GM12878 (cell line): ENCODE measurements around the gene GNA14. TPM values are rescaled to one million over a fixed set of nuclear protein-coding genes. Genes with fewer than 3 reads are reported as not detected.

Source experiments
- ATAC-seq: fragments of 200-7000 bp; cut with Tn5 transposase; 3 replicates; pipeline ENCODE4 v1.9.1; 2020; ENCODE audit warnings: mild to moderate bottlenecking, moderate library complexity
- BruUV-seq: library from RNA; stranded (reverse); fragments of 400-500 nt; replicated peaks from 2 replicates; lab custom pipeline; 2021; lab: Mats Ljungman, UMichigan
- CTCF ChIA-PET: fragments of 300-600 bp; sonication (Branson Sonifier 250); formaldehyde crosslinking; extraction: SDS; loops from one replicate; lab custom pipeline; 2021; ENCODE audit warnings: inconsistent platforms; lab: Yijun Ruan, JAX
- POLR2A ChIA-PET: fragments of 350-600 bp; formaldehyde crosslinking; extraction: SDS; loops from one replicate; lab custom pipeline; 2021; ENCODE audit warnings: inconsistent platforms; lab: Charles Lee
- RAD21 ChIA-PET: fragments of 300-600 bp; sonication (Branson Sonifier 250); formaldehyde crosslinking; loops from one replicate; lab custom pipeline; 2023; ENCODE audit warnings: antibody characterized with exemption; ENCODE audit not compliant: unreplicated experiment; lab: Charles Lee
- SMC1A ChIA-PET: fragments of 300-600 bp; sonication (Branson Sonifier 250); formaldehyde crosslinking; loops from one replicate; lab custom pipeline; 2023; ENCODE audit not compliant: unreplicated experiment, uncharacterized antibody; lab: Charles Lee
- DNase-seq: peaks from one replicate; pipeline ENCODE4 v3.0.0-alpha.2; 2011; ENCODE audit warnings: low read depth, low spot score
- FAIRE-seq: peaks from 3 replicates; lab custom pipeline; 2011; peaks lifted over from hg19 to GRCh38; lab: Jason Lieb, UNC
- H2AFZ ChIP-seq: 2 replicates; pipeline ENCODE4 v1.6.0; 2011; ENCODE audit warnings: low read depth, low read length, control low read depth; ENCODE audit not compliant: control insufficient read depth
- H3K27ac ChIP-seq: 2 replicates; pipeline ENCODE4 v1.5.1; 2011; ENCODE audit warnings: control low read depth; ENCODE audit not compliant: control insufficient read depth, insufficient read depth
- H3K27me3 ChIP-seq, 2 experiments: replicated peaks in 1 of 2; 2 replicates each; pipeline versions ENCODE4 v1.6.0 to v1.6.1; 2011; ENCODE audit warnings: low read length in 1 of 2; ENCODE audit not compliant: control insufficient read depth in 2 of 2, insufficient read depth in 2 of 2
- H3K36me3 ChIP-seq, 2 experiments: 2 replicates each; pipeline ENCODE4 v1.5.1; 2011; ENCODE audit warnings: low read length in 1 of 2; ENCODE audit not compliant: control insufficient read depth in 2 of 2, insufficient read depth in 2 of 2
- H3K4me1 ChIP-seq: 2 replicates; pipeline ENCODE4 v1.6.1; 2011; ENCODE audit warnings: mild to moderate bottlenecking, low read length, moderate library complexity, mixed read lengths; ENCODE audit not compliant: control insufficient read depth, insufficient read depth
- H3K4me2 ChIP-seq: 2 replicates; pipeline ENCODE4 v1.6.0; 2011; ENCODE audit warnings: control low read depth; ENCODE audit not compliant: control insufficient read depth, insufficient read depth
- H3K4me3 ChIP-seq: fragments of 200-600 bp; sonication (generic); 2 replicates; pipeline ENCODE4 v1.5.1; 2016
- H3K79me2 ChIP-seq: 2 replicates; pipeline ENCODE4 v1.6.0; 2011; ENCODE audit warnings: low read length; ENCODE audit not compliant: control insufficient read depth, insufficient read depth
- H3K9ac ChIP-seq: 2 replicates; pipeline ENCODE4 v1.8.0; 2011; ENCODE audit warnings: low read length, control low read depth, mixed read lengths; ENCODE audit not compliant: control insufficient read depth, insufficient read depth
- H3K9me3 ChIP-seq: replicated peaks from 3 replicates; pipeline ENCODE4 v1.5.1; 2011; ENCODE audit warnings: mild to moderate bottlenecking, low read length; ENCODE audit not compliant: control insufficient read depth, insufficient read depth
- H4K20me1 ChIP-seq: 2 replicates; pipeline ENCODE4 v1.6.0; 2011; ENCODE audit not compliant: control insufficient read depth, insufficient read depth
- BCLAF1 ChIP-seq: fragments of 450-650 bp; IDR thresholded peaks from 2 replicates; pipeline ENCODE4 v1.6.1; 2017; ENCODE audit warnings: antibody characterized with exemption, mild to moderate bottlenecking, moderate library complexity
- CHD1 ChIP-seq: IDR thresholded peaks from 2 replicates; pipeline ENCODE4 v1.6.1; 2012; ENCODE audit warnings: low read depth, low read length, improper control_type of control experiment
- CREB1 ChIP-seq: IDR thresholded peaks from 2 replicates; pipeline ENCODE4 v1.6.1; 2012; ENCODE audit warnings: low read depth, mild to moderate bottlenecking, inconsistent platforms
- KAT2A ChIP-seq: conservative IDR thresholded peaks from 2 replicates; pipeline ENCODE4 v1.6.1; 2011; ENCODE audit warnings: low read depth, low read length; ENCODE audit not compliant: control insufficient read depth
- KDM1A ChIP-seq: fragments of 200-600 bp; sonication (generic); IDR thresholded peaks from 2 replicates; pipeline ENCODE4 v1.6.1; 2016; ENCODE audit warnings: borderline replicate concordance
- NFIC ChIP-seq: IDR thresholded peaks from 2 replicates; pipeline ENCODE4 v1.6.1; 2012; ENCODE audit warnings: low read depth, mild to moderate bottlenecking, inconsistent platforms, low read length, moderate library complexity
- POLR2A ChIP-seq: IDR thresholded peaks from 2 replicates; pipeline ENCODE4 v1.6.1; 2011; ENCODE audit warnings: low read depth, mild to moderate bottlenecking, low read length
- RELA ChIP-seq: fragments of 450-650 bp; IDR thresholded peaks from 2 replicates; pipeline ENCODE4 v1.8.0; 2014; ENCODE audit warnings: borderline replicate concordance; ENCODE audit not compliant: partially characterized antibody
- ZBTB11 ChIP-seq: fragments of 450-650 bp; formaldehyde crosslinking; IDR thresholded peaks from 2 replicates; pipeline ENCODE4 v1.5.0; 2022; ENCODE audit warnings: mild to moderate bottlenecking, missing genetic modification characterization
- ZBTB4 ChIP-seq: fragments of 450-650 bp; formaldehyde crosslinking; IDR thresholded peaks from 2 replicates; pipeline ENCODE4 v1.4.0; 2022; ENCODE audit warnings: mild to moderate bottlenecking, moderate library complexity
- WGBS: methylation state at CpG from one replicate; pipeline ENCODE4 v1.1.6; 2016; ENCODE audit warnings: low lambda C conversion rate; ENCODE audit not compliant: insufficient replicate concordance, insufficient coverage; ENCODE audit errors: missing lambda C conversion rate; 5-methylcytosine and 5-hydroxymethylcytosine counted together
- in situ Hi-C: fragments of 300-500 bp; cut with MboI; formaldehyde crosslinking; loops from 9 replicates; pipeline ENCODE4 v1.14.3; 2018; ENCODE audit warnings: mixed read lengths
- intact Hi-C: fragments of 100-400 bp; cut with micrococcal nuclease; formaldehyde crosslinking; loops from one replicate; pipeline ENCODE4 v1.14.2; 2022; ENCODE audit not compliant: unreplicated experiment
- polyA plus RNA-seq, 11 experiments: library from polyadenylated mRNA; depleted of rRNA in 4 of 11; unstranded in 6 of 11; stranded (reverse) in 5 of 11; fragments of >200 nt; fragmentation: Nextera tagmentation in 4 of 11; fragmentation: Illumina TruSeq in 1 of 11; extraction: Ambion mirVana in 4 of 11; extraction: Trizol in 1 of 11; gene quantifications; 1 replicate in 1 of 11; 2 replicates in 10 of 11; pipeline versions ENCODE4 v1.2.1 to v1.2.3, GENCODE V29; 2011 to 2016; ENCODE audit warnings: inconsistent platforms in 2 of 11, missing spikeins in 2 of 11, low read depth in 1 of 11
- total RNA-seq, 4 experiments: library from RNA; depleted of rRNA in 3 of 4; stranded (reverse); fragments of >200 nt in 3 of 4; fragmentation: Illumina TruSeq in 1 of 4; extraction: Trizol in 1 of 4; gene quantifications; 2 replicates each; pipeline versions ENCODE4 v1.2.1 to v1.2.3, GENCODE V29; 2013 to 2021

Gene GNA14
- total and polyA plus RNA-seq, 10 of the 15 experiments (the other 5 are each of a cell fraction or from before 2014, with no cell fraction given) = 0.17 TPM; not detected in 9

GRCh38 chr9:77386187-77386586, 261.9 kb downstream of the GNA14 start:
- CTCF ChIA-PET = interaction anchor here (1.0 kb wide), 1 partner anchor 70 kb away, joined by 3 read pairs; no protein-coding TSS in a partner anchor
- Histone ChIP-seq H3K36me3 (peaks cover 0 to 4% of the 10 kb centered on the region in 2 experiments; a peak in 2 of 4 replicates), H3K27ac (no peak overlapping the region), H2AFZ (no peak overlapping the region), H3K4me3 (no peak overlapping the region), H3K9ac (no peak overlapping the region), H4K20me1 (no peaks in the 10 kb centered on the region), H3K79me2 (no peaks in the 10 kb centered on the region), H3K9me3 (no peaks in the 10 kb centered on the region), H3K27me3 (no peaks in the 10 kb centered on the region), H3K4me2 (no peak overlapping the region), H3K4me1 (no peaks in the 10 kb centered on the region)
- BruUV-seq = no TSS peak
- SMC1A ChIA-PET = no interaction called here
- RAD21 ChIA-PET = no interaction called here
- FAIRE-seq = no peak
- in situ Hi-C loops (no loop called here), intact Hi-C loops (no loop called here)
- POLR2A ChIA-PET = no interaction called here
- TF ChIP-seq BCLAF1 (no peak), CREB1 (no peak), KAT2A (no peak), CHD1 (no peak), NFIC (no peak), ZBTB11 (CRISPR knock-in tag) (no peak), POLR2A (no peak), RELA (no peak), ZBTB4 (CRISPR knock-in tag) (no peak), KDM1A (no peak)
- no peak for DNase-seq
- no peak for ATAC-seq
- 0% methylated on average over 1 of the region's 1 CpG for WGBS
